SK-N-SH (cell line): ENCODE data around the gene GRK5. TPM values are rescaled to one million over a fixed set of nuclear protein-coding genes. Genes with fewer than 3 reads are reported as not detected.

Source experiments
- CTCF ChIA-PET: fragments of 300-600, 350-600 bp; formaldehyde crosslinking; extraction: SDS; loops from one replicate; lab custom pipeline; 2021; lab: Yijun Ruan, JAX
- POLR2A ChIA-PET: fragments of 350-600 bp; sonication (Branson Sonifier 250); formaldehyde crosslinking; extraction: SDS; loops from one replicate; lab custom pipeline; 2020; ENCODE audit warnings: antibody characterized with exemption, inconsistent platforms; lab: Yijun Ruan, JAX
- DNase-seq: peaks from one replicate; pipeline ENCODE4 v3.0.0; 2012
- H2AFZ ChIP-seq: fragments of 200-600 bp; sonication (generic); 2 replicates; pipeline ENCODE4 v1.8.1; 2016; ENCODE audit warnings: antibody characterized with exemption, mild to moderate bottlenecking, low read depth
- H3F3A ChIP-seq: fragments of 200-600 bp; sonication (generic); replicated peaks from 2 replicates; pipeline ENCODE3; 2016; ENCODE audit warnings: antibody characterized with exemption, mild to moderate bottlenecking; ENCODE audit not compliant: insufficient read depth
- H3K27ac ChIP-seq, 2 experiments: fragments of 200-500 bp in 1 of 2; fragments of 200-600 bp in 1 of 2; sonication (Bioruptor generic) in 1 of 2; sonication (generic), shearing (Covaris generic) in 1 of 2; 2 replicates each; pipeline versions ENCODE4 v1.5.1 to v1.6.1; 2014 to 2016; ENCODE audit warnings: low read depth in 2 of 2, inconsistent platforms in 1 of 2, low read length in 1 of 2, mild to moderate bottlenecking in 1 of 2, mixed read lengths in 1 of 2
- H3K27me3 ChIP-seq: fragments of 200-600 bp; sonication (generic), shearing (Covaris generic); 2 replicates; pipeline ENCODE4 v1.6.1; 2016; ENCODE audit warnings: mixed run types; ENCODE audit not compliant: insufficient read depth
- H3K36me3 ChIP-seq, 2 experiments: fragments of 200-500 bp in 1 of 2; fragments of 200-600 bp in 1 of 2; sonication (Bioruptor generic) in 1 of 2; sonication (generic) in 1 of 2; replicated peaks in 1 of 2; 2 replicates each; pipeline versions ENCODE3 to v1.5.1; 2014 to 2016; ENCODE audit warnings: low read length in 1 of 2, mild to moderate bottlenecking in 1 of 2; ENCODE audit not compliant: insufficient read depth in 2 of 2, control insufficient read depth in 1 of 2
- H3K4me1 ChIP-seq, 2 experiments: fragments of 200-500 bp in 1 of 2; fragments of 200-600 bp in 1 of 2; sonication (Bioruptor generic) in 1 of 2; sonication (generic), shearing (Covaris generic) in 1 of 2; 2 replicates each; pipeline versions ENCODE4 v1.5.1 to v1.6.1; 2014 to 2016; ENCODE audit warnings: low read depth in 1 of 2, low read length in 1 of 2, mixed run types in 1 of 2; ENCODE audit not compliant: insufficient read depth in 2 of 2, control insufficient read depth in 1 of 2
- H3K4me2 ChIP-seq: fragments of 200-600 bp; sonication (generic), shearing (Covaris generic); 2 replicates; pipeline ENCODE4 v1.6.1; 2017; ENCODE audit warnings: mixed run types
- H3K4me3 ChIP-seq, 2 experiments: fragments of 200-500 bp in 1 of 2; fragments of 200-600 bp in 1 of 2; sonication (Bioruptor generic) in 1 of 2; sonication (generic), shearing (Covaris generic) in 1 of 2; 2 replicates each; pipeline versions ENCODE4 v1.5.1 to v1.8.1; 2014 to 2016; ENCODE audit warnings: low read depth in 2 of 2, inconsistent platforms in 1 of 2, low read length in 1 of 2, mild to moderate bottlenecking in 1 of 2, mixed read lengths in 1 of 2, moderate library complexity in 1 of 2
- H3K79me2 ChIP-seq: fragments of 200-600 bp; sonication (generic); 2 replicates; pipeline ENCODE4 v1.8.1; 2017; ENCODE audit warnings: mild to moderate bottlenecking; ENCODE audit not compliant: insufficient read depth
- H3K9ac ChIP-seq: fragments of 200-600 bp; sonication (generic); 2 replicates; pipeline ENCODE4 v1.6.1; 2017; ENCODE audit warnings: mixed run types
- H3K9me2 ChIP-seq: fragments of 200-600 bp; sonication (generic); 2 replicates; pipeline ENCODE4 v1.6.1; 2017; ENCODE audit warnings: mixed run types
- H3K9me3 ChIP-seq: fragments of 200-600 bp; sonication (generic); 2 replicates; pipeline ENCODE4 v1.6.1; 2017; ENCODE audit warnings: mixed run types, mild to moderate bottlenecking, moderate library complexity
- H4K20me1 ChIP-seq: fragments of 200-600 bp; sonication (generic); 2 replicates; pipeline ENCODE4 v1.6.1; 2017; ENCODE audit warnings: mild to moderate bottlenecking, mixed run types; ENCODE audit not compliant: insufficient read depth
- EZH2phosphoT487 ChIP-seq: fragments of 200-600 bp; sonication (generic); IDR thresholded peaks from 2 replicates; pipeline ENCODE4 v1.6.1; 2017; ENCODE audit warnings: low read depth, mixed run types, mild to moderate bottlenecking, antibody characterized with exemption, moderate library complexity, borderline replicate concordance
- FOXJ3 ChIP-seq: sonication (generic); formaldehyde crosslinking; IDR thresholded peaks from 2 replicates; pipeline ENCODE4 v1.5.1; 2020; ENCODE audit warnings: mild to moderate bottlenecking, missing genetic modification reagents
- FOXM1 ChIP-seq: IDR thresholded peaks from 2 replicates; pipeline ENCODE4 v1.4.0; 2012; ENCODE audit warnings: low read depth, mild to moderate bottlenecking
- GATA2 ChIP-seq: sonication (generic); formaldehyde crosslinking; IDR thresholded peaks from 2 replicates; pipeline ENCODE4 v1.5.0; 2020; ENCODE audit warnings: mild to moderate bottlenecking, missing genetic modification reagents
- NFIC ChIP-seq: IDR thresholded peaks from 2 replicates; pipeline ENCODE4 v1.4.0; 2012; ENCODE audit warnings: borderline replicate concordance
- NRF1 ChIP-seq: IDR thresholded peaks from 2 replicates; pipeline ENCODE4 v1.6.1; 2012; ENCODE audit warnings: low read depth, mild to moderate bottlenecking, low read length
- POLR2AphosphoS5 ChIP-seq: IDR thresholded peaks from 2 replicates; pipeline ENCODE4 v1.6.1; 2012; ENCODE audit warnings: low read depth, low read length
- RAD21 ChIP-seq: IDR thresholded peaks from 2 replicates; pipeline ENCODE4 v1.6.1; 2012; ENCODE audit warnings: mild to moderate bottlenecking, low read length
- RFX5 ChIP-seq: IDR thresholded peaks from 2 replicates; pipeline ENCODE4 v1.6.1; 2012; ENCODE audit warnings: mild to moderate bottlenecking, improper control_type of control experiment, low read length
- SMC3 ChIP-seq: IDR thresholded peaks from 2 replicates; pipeline ENCODE4 v1.6.1; 2012; ENCODE audit warnings: low read depth, low read length, improper control_type of control experiment
- TAF1 ChIP-seq: IDR thresholded peaks from 2 replicates; pipeline ENCODE4 v1.6.1; 2012; ENCODE audit warnings: low read depth, mild to moderate bottlenecking, low read length, moderate library complexity, borderline replicate concordance
- TCF12 ChIP-seq: IDR thresholded peaks from 2 replicates; pipeline ENCODE4 v1.4.0; 2012
- WGBS: methylation state at CpG from one replicate; pipeline ENCODE4 v1.1.6; 2017; ENCODE audit warnings: low lambda C conversion rate; 5-methylcytosine and 5-hydroxymethylcytosine counted together
- polyA plus RNA-seq, 3 experiments: library from polyadenylated mRNA; depleted of rRNA; stranded (reverse); fragments of >200 nt; gene quantifications; 2 replicates each; pipeline ENCODE4 v1.2.3, GENCODE V29; 2012
- TF ChIP-seq, protein P1 (sequence below): fragments of 150-350 bp; IDR thresholded peaks from 2 replicates; pipeline ENCODE4 v1.6.1; 2017; ENCODE audit warnings: antibody characterized with exemption, low read length, low read depth, borderline replicate concordance
- TF ChIP-seq, protein P2 (sequence below): fragments of 150-350 bp; IDR thresholded peaks from 2 replicates; pipeline ENCODE4 v1.6.1; 2016; ENCODE audit warnings: mild to moderate bottlenecking, low read depth, low read length
- TF ChIP-seq, protein P3 (sequence below): IDR thresholded peaks from 2 replicates; pipeline ENCODE4; 2012
- TF ChIP-seq, protein P4 (sequence below): fragments of 200-600 bp; sonication (generic); IDR thresholded peaks from 2 replicates; pipeline ENCODE4 v1.6.1; 2017; ENCODE audit warnings: antibody characterized with exemption, mild to moderate bottlenecking, moderate library complexity
- TF ChIP-seq, protein P5 (sequence below): IDR thresholded peaks from 2 replicates; pipeline ENCODE4 v1.6.1; 2012; ENCODE audit warnings: mild to moderate bottlenecking, low read depth, low read length, moderate library complexity

The GRK5 gene
- polyA plus RNA-seq, 1 of the 3 experiments (the other 2 are of a cell fraction) = 12.1 TPM

DNA sequence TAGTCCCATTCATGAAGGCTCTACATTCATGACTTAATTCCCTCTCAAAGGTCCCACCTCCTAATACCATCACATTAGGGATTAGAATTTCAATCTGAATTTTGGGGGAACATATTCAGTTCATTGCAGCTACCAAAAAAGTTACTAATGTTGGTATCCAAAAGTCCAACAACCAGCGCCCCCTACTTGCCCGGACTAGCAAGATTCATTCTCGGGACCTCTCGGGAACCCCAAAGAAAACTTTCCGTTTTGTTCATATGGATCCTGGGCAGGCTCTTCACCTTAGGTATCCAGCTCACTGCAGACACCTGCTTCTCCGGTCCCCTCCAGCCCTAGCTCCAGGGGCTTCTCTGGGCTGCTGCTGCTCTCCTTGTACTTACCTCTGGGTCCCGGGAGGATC, 8.9 kb upstream of the GRK5 start:
- no peak for DNase-seq
- no peaks in the 10 kb centered on the region for H3K9me2 ChIP-seq
- H4K20me1 ChIP-seq = no peaks in the 10 kb centered on the region
- WGBS = 61% methylated on average over 7 of the region's 7 CpGs
- TF ChIP-seq GATA2 (CRISPR knock-in tag) = no peak
- TF ChIP-seq EZH2phosphoT487 = no peak
- no peak for TF ChIP-seq POLR2AphosphoS5
- no peak for TF ChIP-seq NFIC
- peak; percentile 29; the same call in 1 of the 2 replicates for TF ChIP-seq RAD21
- no peak for TF ChIP-seq RFX5
- no peak for TF ChIP-seq FOXM1
- no peak for TF ChIP-seq FOXJ3 (CRISPR knock-in tag)
- TF ChIP-seq TCF12 = no peak
- TF ChIP-seq, protein P1, sequence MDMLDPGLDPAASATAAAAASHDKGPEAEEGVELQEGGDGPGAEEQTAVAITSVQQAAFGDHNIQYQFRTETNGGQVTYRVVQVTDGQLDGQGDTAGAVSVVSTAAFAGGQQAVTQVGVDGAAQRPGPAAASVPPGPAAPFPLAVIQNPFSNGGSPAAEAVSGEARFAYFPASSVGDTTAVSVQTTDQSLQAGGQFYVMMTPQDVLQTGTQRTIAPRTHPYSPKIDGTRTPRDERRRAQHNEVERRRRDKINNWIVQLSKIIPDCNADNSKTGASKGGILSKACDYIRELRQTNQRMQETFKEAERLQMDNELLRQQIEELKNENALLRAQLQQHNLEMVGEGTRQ = no peak
- TF ChIP-seq, protein P2, sequence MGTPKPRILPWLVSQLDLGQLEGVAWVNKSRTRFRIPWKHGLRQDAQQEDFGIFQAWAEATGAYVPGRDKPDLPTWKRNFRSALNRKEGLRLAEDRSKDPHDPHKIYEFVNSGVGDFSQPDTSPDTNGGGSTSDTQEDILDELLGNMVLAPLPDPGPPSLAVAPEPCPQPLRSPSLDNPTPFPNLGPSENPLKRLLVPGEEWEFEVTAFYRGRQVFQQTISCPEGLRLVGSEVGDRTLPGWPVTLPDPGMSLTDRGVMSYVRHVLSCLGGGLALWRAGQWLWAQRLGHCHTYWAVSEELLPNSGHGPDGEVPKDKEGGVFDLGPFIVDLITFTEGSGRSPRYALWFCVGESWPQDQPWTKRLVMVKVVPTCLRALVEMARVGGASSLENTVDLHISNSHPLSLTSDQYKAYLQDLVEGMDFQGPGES = no peak
- TF ChIP-seq SMC3 = 0 out of 2 replicates have a peak, but pooled peaks have one; percentile 5
- TF ChIP-seq, protein P3, sequence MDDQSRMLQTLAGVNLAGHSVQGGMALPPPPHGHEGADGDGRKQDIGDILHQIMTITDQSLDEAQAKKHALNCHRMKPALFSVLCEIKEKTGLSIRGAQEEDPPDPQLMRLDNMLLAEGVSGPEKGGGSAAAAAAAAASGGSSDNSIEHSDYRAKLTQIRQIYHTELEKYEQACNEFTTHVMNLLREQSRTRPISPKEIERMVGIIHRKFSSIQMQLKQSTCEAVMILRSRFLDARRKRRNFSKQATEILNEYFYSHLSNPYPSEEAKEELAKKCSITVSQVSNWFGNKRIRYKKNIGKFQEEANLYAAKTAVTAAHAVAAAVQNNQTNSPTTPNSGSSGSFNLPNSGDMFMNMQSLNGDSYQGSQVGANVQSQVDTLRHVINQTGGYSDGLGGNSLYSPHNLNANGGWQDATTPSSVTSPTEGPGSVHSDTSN = no peak
- TF ChIP-seq TAF1 = no peak
- no peak for TF ChIP-seq NRF1
- TF ChIP-seq, protein P4, sequence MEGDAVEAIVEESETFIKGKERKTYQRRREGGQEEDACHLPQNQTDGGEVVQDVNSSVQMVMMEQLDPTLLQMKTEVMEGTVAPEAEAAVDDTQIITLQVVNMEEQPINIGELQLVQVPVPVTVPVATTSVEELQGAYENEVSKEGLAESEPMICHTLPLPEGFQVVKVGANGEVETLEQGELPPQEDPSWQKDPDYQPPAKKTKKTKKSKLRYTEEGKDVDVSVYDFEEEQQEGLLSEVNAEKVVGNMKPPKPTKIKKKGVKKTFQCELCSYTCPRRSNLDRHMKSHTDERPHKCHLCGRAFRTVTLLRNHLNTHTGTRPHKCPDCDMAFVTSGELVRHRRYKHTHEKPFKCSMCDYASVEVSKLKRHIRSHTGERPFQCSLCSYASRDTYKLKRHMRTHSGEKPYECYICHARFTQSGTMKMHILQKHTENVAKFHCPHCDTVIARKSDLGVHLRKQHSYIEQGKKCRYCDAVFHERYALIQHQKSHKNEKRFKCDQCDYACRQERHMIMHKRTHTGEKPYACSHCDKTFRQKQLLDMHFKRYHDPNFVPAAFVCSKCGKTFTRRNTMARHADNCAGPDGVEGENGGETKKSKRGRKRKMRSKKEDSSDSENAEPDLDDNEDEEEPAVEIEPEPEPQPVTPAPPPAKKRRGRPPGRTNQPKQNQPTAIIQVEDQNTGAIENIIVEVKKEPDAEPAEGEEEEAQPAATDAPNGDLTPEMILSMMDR = peak; percentile 50
- TF ChIP-seq, protein P5, sequence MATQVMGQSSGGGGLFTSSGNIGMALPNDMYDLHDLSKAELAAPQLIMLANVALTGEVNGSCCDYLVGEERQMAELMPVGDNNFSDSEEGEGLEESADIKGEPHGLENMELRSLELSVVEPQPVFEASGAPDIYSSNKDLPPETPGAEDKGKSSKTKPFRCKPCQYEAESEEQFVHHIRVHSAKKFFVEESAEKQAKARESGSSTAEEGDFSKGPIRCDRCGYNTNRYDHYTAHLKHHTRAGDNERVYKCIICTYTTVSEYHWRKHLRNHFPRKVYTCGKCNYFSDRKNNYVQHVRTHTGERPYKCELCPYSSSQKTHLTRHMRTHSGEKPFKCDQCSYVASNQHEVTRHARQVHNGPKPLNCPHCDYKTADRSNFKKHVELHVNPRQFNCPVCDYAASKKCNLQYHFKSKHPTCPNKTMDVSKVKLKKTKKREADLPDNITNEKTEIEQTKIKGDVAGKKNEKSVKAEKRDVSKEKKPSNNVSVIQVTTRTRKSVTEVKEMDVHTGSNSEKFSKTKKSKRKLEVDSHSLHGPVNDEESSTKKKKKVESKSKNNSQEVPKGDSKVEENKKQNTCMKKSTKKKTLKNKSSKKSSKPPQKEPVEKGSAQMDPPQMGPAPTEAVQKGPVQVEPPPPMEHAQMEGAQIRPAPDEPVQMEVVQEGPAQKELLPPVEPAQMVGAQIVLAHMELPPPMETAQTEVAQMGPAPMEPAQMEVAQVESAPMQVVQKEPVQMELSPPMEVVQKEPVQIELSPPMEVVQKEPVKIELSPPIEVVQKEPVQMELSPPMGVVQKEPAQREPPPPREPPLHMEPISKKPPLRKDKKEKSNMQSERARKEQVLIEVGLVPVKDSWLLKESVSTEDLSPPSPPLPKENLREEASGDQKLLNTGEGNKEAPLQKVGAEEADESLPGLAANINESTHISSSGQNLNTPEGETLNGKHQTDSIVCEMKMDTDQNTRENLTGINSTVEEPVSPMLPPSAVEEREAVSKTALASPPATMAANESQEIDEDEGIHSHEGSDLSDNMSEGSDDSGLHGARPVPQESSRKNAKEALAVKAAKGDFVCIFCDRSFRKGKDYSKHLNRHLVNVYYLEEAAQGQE = no peak
- peaks cover 0 to 5% of the 10 kb centered on the region in 2 experiments; a peak in 2 of 4 replicates for H3K4me1 ChIP-seq
- H3K4me3 ChIP-seq = no peak overlapping the region
- H3K36me3 ChIP-seq = no peaks in the 10 kb centered on the region
- no peaks in the 10 kb centered on the region for H3K9me3 ChIP-seq
- no peak overlapping the region for H3K9ac ChIP-seq
- no peak overlapping the region for H3K4me2 ChIP-seq
- no peak overlapping the region for H3K27ac ChIP-seq
- ChIA-PET POLR2A (interaction anchor here (0.8 kb wide), 1 partner anchor 19 kb away, joined by 3 read pairs; no protein-coding TSS in a partner anchor), CTCF (interaction anchor here (0.8 to 15.4 kb wide), 33 partner anchors 8 to 631 kb away, joined by 3 to 505 read pairs (median 5); partner anchors contain the start of genes GRK5 and RGS10)
- peaks cover 10% of the 10 kb centered on the region for H3F3A ChIP-seq
- no peaks in the 10 kb centered on the region for H3K27me3 ChIP-seq
- no peak overlapping the region for H2AFZ ChIP-seq
- no peaks in the 10 kb centered on the region for H3K79me2 ChIP-seq
